WTC11 (cell line): ENCODE results near the gene PIK3C2G.

Experiments used
- FOXJ3 ChIP-seq: sonication (generic); formaldehyde crosslinking; IDR thresholded peaks from 2 replicates; pipeline ENCODE4 v1.9.0; 2021; ENCODE audit warnings: missing genetic modification reagents, mild to moderate bottlenecking, borderline replicate concordance
- FOXP1 ChIP-seq: sonication (generic); formaldehyde crosslinking; IDR thresholded peaks from 2 replicates; pipeline ENCODE4 v1.8.0; 2022; ENCODE audit warnings: missing genetic modification reagents, mild to moderate bottlenecking, moderate library complexity, borderline replicate concordance
- JAZF1 ChIP-seq: fragments of 250-450 bp; sonication (Bioruptor Pico); IDR thresholded peaks from 2 replicates; pipeline ENCODE4 v1.9.0; 2021; ENCODE audit warnings: moderate library complexity, mild to moderate bottlenecking, inconsistent platforms
- NR3C1 ChIP-seq: sonication (generic); formaldehyde crosslinking; conservative IDR thresholded peaks from 2 replicates; pipeline ENCODE4 v1.8.1; 2023; ENCODE audit warnings: low read depth, mild to moderate bottlenecking, missing genetic modification reagents
- ZBTB21 ChIP-seq: sonication (generic); formaldehyde crosslinking; IDR thresholded peaks from 2 replicates; pipeline ENCODE4 v1.8.1; 2023; ENCODE audit warnings: mild to moderate bottlenecking, missing genetic modification reagents, borderline replicate concordance
- ZNF219 ChIP-seq: sonication (generic); formaldehyde crosslinking; IDR thresholded peaks from 2 replicates; pipeline ENCODE4 v1.8.0; 2023; ENCODE audit warnings: missing genetic modification reagents, mild to moderate bottlenecking, borderline replicate concordance
- ZNF232 ChIP-seq: sonication (generic); formaldehyde crosslinking; IDR thresholded peaks from 2 replicates; pipeline ENCODE4 v1.8.0; 2022; ENCODE audit warnings: mild to moderate bottlenecking, missing genetic modification reagents
- TF ChIP-seq, protein P1 (sequence below): sonication (generic); formaldehyde crosslinking; IDR thresholded peaks from 2 replicates; pipeline ENCODE4 v1.8.0; 2023; ENCODE audit warnings: missing genetic modification reagents, mild to moderate bottlenecking, borderline replicate concordance
- TF ChIP-seq, protein P2 (sequence below): fragments of 200-600 bp; IDR thresholded peaks from 2 replicates; pipeline ENCODE4 v1.8.0; 2022; ENCODE audit warnings: antibody characterized with exemption
- TF ChIP-seq, protein P3 (sequence below): sonication (generic); formaldehyde crosslinking; IDR thresholded peaks from 2 replicates; pipeline ENCODE4 v1.8.1; 2023; ENCODE audit warnings: mild to moderate bottlenecking, moderate library complexity, missing genetic modification reagents
- TF ChIP-seq, protein P4 (sequence below): sonication (generic); formaldehyde crosslinking; IDR thresholded peaks from 2 replicates; pipeline ENCODE4 v1.8.1; 2023; ENCODE audit warnings: mild to moderate bottlenecking, missing genetic modification reagents
- TF ChIP-seq, protein P5 (sequence below): sonication (generic); formaldehyde crosslinking; IDR thresholded peaks from 2 replicates; pipeline ENCODE4 v1.8.1; 2022; ENCODE audit warnings: low read depth, missing genetic modification reagents, borderline replicate concordance

DNA sequence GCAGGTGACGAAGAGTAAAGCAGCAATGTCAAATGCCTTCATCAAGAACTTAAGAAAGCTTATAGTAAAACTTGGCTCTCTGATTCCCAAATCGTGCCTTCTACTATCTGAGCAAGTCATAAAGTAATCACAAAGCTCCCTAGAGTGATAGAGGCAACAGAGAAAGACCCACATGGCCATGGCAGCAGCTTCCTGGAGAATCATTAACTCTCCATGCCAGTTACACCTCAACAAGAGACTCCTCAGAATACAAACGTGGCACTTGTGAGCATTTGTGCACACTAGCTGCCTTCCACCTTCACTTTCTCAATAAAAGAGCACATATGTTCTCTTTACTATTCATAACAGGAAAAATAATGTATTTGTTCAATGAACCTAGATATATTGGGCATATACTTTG, 428.5 kb downstream of the PIK3C2G start:
- no peak for TF ChIP-seq FOXJ3 (CRISPR knock-in tag)
- TF ChIP-seq, protein P1, sequence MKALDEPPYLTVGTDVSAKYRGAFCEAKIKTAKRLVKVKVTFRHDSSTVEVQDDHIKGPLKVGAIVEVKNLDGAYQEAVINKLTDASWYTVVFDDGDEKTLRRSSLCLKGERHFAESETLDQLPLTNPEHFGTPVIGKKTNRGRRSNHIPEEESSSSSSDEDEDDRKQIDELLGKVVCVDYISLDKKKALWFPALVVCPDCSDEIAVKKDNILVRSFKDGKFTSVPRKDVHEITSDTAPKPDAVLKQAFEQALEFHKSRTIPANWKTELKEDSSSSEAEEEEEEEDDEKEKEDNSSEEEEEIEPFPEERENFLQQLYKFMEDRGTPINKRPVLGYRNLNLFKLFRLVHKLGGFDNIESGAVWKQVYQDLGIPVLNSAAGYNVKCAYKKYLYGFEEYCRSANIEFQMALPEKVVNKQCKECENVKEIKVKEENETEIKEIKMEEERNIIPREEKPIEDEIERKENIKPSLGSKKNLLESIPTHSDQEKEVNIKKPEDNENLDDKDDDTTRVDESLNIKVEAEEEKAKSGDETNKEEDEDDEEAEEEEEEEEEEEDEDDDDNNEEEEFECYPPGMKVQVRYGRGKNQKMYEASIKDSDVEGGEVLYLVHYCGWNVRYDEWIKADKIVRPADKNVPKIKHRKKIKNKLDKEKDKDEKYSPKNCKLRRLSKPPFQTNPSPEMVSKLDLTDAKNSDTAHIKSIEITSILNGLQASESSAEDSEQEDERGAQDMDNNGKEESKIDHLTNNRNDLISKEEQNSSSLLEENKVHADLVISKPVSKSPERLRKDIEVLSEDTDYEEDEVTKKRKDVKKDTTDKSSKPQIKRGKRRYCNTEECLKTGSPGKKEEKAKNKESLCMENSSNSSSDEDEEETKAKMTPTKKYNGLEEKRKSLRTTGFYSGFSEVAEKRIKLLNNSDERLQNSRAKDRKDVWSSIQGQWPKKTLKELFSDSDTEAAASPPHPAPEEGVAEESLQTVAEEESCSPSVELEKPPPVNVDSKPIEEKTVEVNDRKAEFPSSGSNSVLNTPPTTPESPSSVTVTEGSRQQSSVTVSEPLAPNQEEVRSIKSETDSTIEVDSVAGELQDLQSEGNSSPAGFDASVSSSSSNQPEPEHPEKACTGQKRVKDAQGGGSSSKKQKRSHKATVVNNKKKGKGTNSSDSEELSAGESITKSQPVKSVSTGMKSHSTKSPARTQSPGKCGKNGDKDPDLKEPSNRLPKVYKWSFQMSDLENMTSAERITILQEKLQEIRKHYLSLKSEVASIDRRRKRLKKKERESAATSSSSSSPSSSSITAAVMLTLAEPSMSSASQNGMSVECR (CRISPR knock-in tag), result no peak
- TF ChIP-seq, protein P2, sequence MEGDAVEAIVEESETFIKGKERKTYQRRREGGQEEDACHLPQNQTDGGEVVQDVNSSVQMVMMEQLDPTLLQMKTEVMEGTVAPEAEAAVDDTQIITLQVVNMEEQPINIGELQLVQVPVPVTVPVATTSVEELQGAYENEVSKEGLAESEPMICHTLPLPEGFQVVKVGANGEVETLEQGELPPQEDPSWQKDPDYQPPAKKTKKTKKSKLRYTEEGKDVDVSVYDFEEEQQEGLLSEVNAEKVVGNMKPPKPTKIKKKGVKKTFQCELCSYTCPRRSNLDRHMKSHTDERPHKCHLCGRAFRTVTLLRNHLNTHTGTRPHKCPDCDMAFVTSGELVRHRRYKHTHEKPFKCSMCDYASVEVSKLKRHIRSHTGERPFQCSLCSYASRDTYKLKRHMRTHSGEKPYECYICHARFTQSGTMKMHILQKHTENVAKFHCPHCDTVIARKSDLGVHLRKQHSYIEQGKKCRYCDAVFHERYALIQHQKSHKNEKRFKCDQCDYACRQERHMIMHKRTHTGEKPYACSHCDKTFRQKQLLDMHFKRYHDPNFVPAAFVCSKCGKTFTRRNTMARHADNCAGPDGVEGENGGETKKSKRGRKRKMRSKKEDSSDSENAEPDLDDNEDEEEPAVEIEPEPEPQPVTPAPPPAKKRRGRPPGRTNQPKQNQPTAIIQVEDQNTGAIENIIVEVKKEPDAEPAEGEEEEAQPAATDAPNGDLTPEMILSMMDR, result no peak
- no peak for TF ChIP-seq FOXP1
- TF ChIP-seq ZNF232 (CRISPR knock-in tag), result no peak
- TF ChIP-seq, protein P3, sequence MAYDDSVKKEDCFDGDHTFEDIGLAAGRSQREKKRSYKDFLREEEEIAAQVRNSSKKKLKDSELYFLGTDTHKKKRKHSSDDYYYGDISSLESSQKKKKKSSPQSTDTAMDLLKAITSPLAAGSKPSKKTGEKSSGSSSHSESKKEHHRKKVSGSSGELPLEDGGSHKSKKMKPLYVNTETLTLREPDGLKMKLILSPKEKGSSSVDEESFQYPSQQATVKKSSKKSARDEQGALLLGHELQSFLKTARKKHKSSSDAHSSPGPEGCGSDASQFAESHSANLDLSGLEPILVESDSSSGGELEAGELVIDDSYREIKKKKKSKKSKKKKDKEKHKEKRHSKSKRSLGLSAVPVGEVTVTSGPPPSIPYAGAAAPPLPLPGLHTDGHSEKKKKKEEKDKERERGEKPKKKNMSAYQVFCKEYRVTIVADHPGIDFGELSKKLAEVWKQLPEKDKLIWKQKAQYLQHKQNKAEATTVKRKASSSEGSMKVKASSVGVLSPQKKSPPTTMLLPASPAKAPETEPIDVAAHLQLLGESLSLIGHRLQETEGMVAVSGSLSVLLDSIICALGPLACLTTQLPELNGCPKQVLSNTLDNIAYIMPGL (CRISPR knock-in tag), result no peak
- TF ChIP-seq, protein P4, sequence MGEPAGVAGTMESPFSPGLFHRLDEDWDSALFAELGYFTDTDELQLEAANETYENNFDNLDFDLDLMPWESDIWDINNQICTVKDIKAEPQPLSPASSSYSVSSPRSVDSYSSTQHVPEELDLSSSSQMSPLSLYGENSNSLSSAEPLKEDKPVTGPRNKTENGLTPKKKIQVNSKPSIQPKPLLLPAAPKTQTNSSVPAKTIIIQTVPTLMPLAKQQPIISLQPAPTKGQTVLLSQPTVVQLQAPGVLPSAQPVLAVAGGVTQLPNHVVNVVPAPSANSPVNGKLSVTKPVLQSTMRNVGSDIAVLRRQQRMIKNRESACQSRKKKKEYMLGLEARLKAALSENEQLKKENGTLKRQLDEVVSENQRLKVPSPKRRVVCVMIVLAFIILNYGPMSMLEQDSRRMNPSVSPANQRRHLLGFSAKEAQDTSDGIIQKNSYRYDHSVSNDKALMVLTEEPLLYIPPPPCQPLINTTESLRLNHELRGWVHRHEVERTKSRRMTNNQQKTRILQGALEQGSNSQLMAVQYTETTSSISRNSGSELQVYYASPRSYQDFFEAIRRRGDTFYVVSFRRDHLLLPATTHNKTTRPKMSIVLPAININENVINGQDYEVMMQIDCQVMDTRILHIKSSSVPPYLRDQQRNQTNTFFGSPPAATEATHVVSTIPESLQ, result no peak
- no peak for TF ChIP-seq ZBTB21 (CRISPR knock-in tag)
- no peak for TF ChIP-seq JAZF1 (CRISPR knock-in tag)
- TF ChIP-seq ZNF219 (CRISPR knock-in tag), result no peak
- no peak for TF ChIP-seq NR3C1 (CRISPR knock-in tag)
- TF ChIP-seq, protein P5, sequence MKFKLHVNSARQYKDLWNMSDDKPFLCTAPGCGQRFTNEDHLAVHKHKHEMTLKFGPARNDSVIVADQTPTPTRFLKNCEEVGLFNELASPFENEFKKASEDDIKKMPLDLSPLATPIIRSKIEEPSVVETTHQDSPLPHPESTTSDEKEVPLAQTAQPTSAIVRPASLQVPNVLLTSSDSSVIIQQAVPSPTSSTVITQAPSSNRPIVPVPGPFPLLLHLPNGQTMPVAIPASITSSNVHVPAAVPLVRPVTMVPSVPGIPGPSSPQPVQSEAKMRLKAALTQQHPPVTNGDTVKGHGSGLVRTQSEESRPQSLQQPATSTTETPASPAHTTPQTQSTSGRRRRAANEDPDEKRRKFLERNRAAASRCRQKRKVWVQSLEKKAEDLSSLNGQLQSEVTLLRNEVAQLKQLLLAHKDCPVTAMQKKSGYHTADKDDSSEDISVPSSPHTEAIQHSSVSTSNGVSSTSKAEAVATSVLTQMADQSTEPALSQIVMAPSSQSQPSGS, result no peak
